Medulla oblongata (tissue), 1 donor: Measurements from ENCODE around the gene PLS1.

Source experiments
- DNase-seq: peaks from one replicate; pipeline ENCODE4 v3.0.0-alpha.2; 2015; ENCODE audit errors: extremely low spot score

The PLS1 gene

DNA sequence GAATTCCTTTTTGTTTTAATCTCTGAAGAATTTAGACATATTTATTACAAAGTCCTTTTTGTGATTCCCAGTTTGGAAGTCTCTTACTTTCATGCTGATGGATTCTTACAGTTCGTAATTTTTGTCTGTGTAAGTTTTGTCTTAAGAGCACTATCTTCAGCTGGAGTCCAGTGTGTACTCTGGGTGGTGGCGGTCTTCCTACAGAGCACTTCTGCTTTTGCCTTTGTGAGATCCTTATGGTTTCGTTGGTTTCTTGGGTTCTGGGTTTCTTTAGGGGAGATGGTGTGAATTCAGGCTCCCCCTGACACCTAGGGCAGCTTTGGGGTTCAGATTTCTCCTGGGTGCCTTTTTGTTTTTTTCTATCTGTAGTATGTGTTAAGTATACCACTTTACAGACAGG lies 45.3 kb downstream of the PLS1 start:
- peak; percentile 9 for DNase-seq

DNA sequence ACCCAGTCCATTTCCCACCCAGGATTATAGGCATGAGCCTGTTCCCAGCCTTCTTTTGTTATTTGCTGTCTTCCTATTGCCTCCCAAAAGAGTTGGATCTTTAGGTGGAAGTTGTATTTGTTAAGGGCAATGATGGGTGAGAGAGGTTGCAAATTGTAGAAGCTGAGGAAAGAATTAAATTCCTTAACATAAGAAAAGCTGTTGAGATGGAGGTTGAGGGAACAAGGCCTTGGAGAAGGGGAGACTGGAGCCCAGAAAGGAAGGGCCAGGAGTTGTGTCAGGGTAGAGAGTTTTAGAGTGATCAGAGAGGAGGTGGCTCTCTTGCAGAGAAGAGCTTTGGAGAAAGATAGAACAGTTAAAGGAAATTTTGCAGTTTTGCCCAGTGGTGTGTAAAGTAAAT lies 46.8 kb downstream of the PLS1 start:
- no peak for DNase-seq

DNA sequence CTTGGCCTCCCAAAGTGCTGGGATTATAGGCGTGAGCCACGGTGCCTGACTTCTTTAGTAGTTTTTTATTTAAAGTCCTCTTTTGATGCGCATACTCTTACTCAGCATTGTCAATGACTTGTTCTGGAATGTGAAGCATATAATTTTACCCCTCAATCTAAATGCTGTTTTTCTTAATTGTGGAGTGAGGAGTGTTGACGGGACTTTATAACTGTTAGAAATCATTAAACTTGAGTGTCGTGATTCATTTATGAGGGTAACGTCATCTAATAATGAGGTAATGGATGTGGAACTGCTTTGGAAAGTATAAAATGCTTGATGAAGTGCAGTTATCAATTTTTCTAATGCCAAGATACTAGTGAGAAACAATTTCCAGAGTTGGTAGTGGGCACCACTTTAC lies 48.3 kb downstream of the PLS1 start:
- no peak for DNase-seq

DNA sequence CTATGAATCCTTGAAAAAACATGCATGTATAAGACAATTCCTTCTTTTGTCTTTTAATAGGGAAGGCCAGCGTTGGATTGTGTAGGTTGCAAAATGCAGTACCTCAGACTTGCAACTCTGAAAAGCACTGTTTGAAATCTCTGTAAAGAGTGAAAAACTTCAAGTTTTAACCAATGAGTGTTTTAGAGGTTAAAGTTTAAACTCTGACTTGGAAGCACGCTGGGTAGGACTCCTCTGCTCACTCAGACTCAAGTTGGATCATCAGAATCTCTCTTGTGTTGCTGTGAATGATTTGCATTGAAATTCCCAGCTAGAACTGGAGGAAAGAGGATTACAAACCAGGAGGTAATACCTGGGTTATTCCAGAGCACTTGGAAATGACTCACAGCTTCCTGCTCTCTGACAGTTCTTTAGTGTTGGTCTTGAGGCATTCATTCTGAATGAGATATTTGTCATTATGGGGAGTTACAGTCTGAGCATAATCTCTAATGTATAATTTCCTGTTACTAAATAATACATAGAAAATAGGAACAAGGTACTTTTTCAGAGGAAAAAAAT lies 49.1 kb downstream of the PLS1 start:
- DNase-seq: no peak

DNA sequence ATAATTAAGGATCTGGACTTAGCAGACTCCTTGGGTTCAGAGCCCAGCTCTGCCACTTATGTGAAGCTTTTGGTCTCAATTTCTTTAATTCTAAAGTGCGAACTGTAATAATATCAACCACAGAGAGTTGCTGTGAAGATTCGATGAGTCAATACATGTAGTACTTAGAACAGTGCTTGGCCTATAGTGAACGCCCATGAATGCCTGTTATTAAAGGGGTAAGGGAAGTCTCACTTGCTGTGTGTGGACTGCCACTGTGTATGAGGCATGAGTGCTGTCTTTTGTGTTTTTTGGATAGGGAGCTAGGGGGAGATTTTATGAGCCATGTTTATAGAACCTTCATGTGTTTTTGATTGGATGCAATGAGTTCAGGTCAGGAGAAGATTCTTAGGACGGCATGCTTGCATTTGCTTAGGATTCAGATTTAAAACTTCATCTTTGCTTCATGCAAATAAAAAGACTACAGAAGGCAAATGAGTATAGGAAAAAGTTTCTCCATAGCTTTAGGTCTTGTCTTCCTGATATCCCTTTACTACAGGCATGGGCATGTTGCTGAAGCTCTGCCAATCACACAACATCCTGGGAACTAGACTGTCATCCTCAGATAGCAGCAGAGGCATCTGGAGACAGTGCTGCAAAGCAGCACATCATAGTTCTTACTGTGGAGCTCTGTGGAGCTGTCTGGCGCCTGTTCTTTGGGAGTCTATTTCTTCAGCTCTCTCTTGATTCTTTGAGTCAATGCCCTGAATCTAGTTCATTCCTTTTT lies 50.0 kb downstream of the PLS1 start:
- DNase-seq: no peak

DNA sequence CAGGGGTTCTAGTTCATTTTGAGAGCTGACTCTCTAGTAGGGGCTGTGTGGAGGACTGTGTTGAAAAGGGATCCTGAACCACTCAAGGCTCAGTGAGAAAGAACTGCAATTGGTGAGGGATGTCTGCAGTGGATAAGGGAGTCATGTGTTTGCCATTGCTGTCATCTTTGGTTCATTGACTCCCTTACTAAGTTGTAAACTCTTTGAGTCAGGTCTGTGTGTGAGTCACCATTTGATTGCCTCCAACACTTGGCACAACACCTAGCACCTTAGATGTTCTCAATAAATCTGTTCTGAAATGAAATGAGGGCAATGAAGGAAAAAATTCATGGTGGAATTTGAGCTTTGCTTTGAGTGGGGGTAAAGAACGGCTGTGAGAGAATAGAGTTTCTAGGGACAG lies 51.7 kb downstream of the PLS1 start:
- DNase-seq: no peak

DNA sequence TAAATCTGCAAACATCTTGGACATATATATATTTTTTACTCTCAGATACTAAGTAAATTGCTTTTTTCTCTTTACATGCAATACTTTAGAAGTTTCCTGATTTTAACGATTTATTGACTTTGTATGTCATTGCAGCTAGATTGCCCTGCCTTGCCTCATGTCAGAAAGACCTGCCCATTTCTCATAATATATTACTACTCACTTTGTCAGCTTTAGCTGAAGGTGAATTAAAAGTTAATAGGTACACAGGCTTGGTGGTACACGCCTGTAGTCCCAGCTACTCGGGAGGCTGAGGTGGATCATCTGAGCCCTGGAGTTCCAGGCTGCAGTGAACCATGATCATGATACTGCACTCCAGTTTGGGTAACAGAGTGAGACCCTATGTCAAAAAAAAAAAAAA lies 52.8 kb downstream of the PLS1 start:
- no peak for DNase-seq

DNA sequence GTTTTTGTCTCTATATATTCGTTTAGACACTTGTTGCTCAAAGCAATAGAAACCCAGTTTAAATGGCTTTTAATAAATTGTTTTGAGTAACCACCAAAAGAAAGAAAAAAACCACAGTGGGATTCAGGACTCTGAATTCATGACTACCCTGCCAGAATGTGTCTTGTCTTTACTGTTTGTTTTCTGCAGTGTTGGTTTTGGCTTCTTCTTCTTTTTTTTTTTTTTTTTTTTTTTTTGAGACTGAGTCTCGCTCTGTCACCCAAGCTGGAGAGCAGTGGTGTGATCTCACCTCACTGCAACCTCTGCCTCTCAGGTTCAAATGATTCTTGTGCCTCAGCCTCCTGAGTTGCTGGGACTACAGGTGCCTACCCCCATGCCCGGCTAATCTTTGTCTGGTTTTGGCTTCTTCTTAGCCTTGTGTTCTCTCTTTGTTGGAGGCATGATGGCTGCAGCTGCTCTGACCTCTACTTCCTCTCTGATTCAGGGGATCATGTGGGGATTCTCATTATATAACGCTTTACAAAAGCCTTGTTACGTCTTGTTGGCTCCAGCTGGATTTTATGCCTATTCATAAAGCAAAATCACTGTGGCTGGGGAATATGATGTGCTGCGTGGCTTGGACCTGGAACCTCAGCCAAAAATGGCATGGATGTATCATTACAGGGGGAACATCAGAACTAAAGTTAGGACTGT lies 54.0 kb downstream of the PLS1 start:
- peak; percentile 33 for DNase-seq

DNA sequence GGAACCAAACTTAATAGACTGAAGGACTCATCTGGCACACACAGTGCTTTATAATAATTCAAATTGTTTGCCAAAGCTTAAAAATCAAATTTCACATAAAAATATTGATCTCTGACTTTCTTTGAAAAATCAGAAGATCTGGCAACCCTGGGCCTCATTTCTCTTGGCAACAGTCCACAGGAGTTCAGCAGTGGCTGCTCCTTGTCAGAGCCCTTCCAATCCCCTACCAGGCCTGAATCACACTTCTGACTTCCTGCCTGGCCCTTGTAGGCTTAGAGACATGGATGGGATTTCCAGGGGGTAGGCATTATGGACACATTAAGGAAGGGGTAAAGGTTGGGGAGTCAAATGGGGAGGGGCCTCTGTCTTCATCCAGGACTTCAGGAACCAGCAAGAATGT lies 55.5 kb downstream of the PLS1 start:
- DNase-seq: no peak

DNA sequence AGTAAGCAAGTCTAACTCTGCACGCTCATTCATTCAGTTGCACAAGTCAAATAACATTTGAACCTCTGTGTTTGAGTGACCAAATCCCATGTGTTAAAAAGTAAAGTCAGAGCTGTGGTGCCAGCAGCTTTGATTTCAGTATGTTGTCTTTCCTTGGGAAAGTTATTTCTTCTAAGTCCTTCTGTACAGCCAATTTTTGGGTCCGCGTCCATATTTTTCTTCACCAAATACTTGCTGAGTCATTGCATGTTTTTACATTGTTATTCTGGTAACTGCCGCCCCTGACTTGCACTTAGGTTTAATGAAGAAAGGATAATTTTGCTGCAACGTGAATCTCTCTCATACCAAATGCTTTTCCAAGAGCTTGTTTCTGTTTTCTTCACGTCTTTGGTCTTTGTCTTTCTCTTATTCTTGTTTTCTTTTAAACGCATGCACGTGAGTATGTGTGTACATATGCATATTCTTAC lies 56.7 kb downstream of the PLS1 start:
- DNase-seq: no peak

DNA sequence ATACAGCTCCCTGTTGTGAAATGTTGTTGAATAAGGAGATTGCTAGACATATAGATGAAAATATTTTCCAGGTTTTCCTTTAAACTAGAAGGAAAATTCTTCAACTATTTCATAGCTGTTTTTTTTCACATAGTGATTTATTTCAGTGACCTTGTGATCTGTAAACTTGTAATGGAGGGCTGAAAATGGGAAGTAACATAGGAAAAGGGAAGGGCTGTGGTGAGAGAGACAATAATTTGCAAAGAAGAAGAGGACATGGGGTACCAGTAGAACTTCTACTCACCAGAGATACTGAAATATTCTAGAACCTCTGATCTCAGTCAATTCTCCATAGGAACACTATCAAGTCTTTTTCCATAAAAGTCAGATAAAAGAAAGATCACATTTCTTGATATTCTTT lies 60.4 kb downstream of the PLS1 start:
- DNase-seq: peak; percentile 48

DNA sequence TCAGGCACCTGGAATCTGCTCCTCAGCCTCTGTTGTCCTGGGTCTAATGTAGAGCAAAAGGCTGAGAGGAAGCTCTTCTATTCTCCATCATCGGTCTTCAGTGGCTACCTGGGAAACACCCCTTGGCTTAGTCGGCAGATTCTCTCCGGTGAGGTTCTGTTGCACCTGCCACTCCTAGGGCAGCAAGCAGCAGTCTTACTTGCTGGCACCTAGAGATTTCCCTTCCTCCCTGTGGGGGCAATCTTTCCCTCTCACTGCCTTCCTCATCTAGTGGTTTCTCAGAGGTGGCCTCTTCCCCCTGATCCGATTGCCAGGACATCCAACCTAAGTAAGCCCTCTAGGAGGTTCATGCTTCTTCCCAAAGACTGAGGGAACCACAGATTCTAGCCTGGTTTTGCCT lies 60.8 kb downstream of the PLS1 start:
- DNase-seq: no peak

DNA sequence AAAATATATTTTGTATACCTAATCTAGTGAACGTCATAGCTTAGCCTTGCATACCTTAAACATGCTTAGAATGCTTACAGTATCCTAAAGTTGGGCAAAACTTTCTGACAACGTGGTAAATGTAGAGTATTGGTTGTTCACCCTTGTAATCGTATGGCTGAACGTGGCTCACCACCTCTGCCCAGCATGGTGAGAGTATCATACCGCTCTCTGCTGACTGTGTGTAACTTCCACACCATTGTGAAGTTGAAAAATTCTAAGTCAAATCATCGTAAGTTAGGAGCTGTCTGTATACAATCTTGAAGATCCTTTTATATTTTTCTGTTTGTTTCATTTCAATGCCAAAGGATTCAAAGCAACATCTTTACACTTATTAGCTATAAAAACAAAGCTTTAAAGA lies 64.2 kb downstream of the PLS1 start:
- no peak for DNase-seq

DNA sequence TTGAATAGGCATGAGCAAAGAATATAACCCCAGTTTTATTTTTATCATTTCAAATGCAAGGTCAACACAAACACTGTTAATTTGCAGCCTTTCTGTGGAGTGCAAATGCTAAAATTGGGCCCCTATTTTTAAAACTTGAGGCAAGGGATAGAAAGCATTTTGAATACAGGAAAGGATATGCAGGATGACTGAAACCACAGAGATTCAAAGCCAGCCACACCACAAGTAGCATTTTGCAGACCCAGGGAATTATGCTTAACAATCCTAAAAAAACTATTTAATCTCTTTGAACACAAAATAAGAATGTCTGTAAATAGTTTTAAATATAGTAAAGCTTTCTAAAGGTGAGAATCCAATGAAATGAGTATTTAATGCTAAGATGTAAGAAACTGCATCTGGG lies 64.7 kb downstream of the PLS1 start:
- DNase-seq: no peak

DNA sequence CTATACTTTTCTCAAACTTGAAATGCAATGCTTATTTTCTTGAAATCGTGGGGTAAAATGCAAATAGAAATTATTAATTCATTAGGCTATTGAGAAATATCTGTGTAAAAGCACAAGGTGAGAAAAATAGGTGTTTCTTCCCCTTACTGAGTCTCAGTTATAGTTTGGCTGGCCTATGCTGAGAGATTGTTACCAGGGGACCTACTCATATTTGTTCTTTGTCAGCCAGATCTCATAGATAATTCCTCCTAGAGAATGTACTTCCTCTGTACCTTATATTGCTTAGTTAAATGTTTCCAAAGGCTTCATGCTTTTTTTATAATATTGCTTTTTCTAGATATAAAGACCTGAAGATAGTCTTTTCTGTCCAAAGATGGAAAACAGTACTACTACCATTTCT lies 67.7 kb downstream of the PLS1 start:
- DNase-seq: no peak

DNA sequence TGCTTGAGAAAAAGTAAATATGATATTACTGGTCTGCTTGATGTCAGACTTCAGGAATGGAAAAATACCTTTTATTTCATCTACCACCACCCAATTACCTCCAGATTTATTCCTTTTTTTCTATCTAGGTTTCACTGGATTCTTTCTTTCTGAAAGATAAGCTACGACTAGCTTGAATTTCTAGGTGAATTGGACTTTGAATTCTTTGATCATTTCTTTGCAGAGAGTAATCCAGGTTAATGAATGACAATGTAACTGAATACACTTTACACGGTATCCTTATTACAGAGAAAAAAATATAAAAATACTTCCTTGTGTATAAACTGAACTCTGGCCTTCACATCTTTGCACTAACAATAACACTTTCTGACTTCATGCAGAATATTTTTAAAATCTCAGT lies 68.1 kb downstream of the PLS1 start:
- DNase-seq: no peak

DNA sequence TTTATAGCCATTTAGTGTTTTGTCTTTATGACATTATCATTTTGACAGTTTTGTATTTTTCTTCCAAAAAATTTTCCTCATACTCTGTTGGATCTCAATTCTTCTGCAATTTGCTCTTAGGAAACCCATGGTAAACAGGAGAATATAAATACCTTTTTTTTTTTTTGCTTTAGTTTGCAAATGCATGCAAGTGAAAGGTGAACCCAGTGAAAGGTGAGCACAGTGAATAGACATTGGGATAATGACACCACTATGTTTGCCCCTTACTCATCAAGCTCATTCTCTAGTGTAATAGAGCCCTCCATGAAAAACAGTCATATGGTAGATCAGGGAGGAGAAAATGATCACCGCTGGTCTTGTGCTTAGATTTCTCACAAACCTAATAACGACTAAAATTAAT lies 68.6 kb downstream of the PLS1 start:
- DNase-seq: no peak

DNA sequence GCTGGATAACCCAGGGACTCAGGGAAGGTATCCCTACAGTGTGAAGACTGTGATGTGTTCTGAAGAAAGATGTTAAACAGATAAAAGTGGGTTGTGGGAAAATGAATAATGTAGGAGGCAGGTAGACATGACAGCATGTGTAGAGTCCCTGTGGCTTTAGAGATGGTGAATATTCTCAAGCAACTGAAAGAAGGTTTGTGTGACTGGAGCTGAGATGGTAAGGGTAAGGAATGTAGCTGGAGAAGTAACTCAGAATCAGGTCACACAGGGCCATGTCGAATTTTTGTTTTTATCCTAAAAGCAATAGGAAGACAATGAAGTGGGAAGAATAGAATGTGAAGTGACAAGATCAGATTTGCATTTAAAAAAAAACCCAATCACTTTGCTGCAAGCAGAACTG lies 73.9 kb downstream of the PLS1 start:
- DNase-seq: no peak

DNA sequence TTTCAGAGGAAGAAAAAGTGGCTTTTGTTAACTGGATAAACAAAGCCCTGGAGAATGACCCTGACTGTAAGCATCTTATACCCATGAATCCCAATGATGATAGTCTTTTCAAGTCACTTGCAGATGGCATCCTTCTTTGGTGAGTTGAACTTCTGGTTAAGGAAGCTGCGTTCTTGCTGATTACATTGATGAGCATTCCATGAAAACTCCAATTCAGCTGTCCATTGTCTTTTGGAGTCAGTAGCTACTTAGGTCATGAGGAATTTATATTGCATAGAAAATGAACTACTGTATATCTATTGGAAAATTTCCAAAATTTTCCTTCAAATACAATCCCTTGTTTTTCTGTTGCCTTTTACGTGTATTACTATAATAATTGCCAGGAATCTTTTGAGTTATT lies 80.0 kb downstream of the PLS1 start:
- no peak for DNase-seq

DNA sequence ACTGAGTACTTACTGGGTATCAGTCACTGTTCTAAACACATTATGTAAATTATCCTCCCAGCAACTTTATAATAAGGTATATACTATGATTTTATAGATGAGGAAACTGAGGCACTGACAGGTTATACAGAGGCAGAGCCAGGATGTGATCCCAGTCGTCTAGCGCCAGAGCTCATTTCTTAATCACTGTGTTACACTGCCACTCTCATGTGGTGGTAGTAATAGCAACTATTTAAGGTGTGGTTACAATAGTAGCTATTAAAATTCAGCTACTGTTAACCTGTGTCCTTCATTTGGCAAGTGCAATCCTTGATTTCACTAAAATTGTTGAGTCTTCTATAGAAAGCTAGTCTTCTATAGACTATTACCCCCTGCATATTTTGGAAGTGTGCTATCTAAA lies 84.5 kb downstream of the PLS1 start:
- DNase-seq: no peak

DNA sequence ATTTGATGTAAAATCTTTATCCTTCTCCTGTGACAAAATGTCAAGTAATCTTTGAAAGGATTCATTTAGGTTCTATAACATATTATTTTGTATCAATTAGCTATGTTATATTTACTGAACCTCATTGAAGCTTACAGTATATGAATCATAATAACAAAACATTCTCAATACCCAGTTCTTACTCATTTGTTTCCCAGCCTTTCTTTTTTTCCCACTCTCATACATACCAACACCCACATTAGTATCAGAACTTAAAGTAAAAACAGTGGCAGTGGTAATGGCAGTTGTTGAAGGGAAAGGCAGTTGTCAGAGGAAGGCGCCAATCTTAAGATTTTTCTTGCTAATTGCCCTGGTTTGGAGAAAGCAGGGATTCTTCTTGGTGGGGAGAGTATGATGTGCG lies 94.4 kb downstream of the PLS1 start:
- no peak for DNase-seq

DNA sequence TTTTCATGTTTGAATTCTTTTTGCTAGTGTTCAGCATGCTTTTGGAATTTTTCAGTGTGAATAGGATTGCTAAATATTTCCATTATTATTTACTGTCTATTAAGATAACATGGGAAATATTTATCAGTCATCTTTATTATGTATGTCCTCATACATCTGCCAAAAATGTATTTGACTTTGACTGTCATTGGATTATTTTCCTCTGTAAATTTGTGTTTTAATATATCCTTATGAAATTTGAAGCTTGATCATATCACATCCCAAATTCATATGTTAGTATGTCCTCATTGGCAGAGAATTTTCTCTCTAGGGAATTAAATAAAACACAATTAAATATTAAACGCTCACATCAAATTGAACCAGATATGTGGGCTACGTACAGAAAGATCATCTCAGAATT lies 95.3 kb downstream of the PLS1 start:
- DNase-seq: no peak

DNA sequence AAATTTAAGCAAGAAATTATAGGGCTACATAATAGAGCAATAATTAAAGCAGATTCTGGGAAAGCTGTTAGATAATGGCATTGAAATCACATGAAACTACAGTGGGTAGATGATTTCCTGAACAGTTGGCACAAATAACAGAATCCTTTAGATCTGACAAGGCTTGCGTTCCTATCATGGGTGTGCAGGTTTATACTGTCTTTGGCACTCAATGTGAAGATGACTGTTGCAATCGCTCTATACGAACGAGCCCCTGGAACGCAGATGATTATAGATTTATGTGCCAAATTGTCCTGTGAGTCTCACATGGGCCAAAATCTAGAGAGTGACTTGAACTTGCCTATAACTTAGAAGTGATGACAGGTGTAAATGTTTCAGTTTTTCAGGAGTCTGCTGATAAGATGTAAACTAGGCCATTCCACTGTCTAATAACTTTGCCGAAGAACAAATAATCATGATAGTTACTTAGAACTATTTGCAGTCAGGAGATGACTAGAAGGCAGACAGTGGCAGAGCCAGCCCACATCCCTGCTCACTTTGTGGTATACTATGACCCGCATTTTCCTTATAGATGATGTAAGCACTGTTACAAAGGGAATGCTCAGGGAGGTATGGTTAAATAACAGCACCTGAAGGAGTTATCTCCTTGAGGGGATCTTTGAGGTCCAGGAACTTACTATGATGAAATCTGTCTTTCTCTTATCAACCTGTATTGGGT lies 97.1 kb downstream of the PLS1 start:
- no peak for DNase-seq
